ENCODE results near the gene SHISA9. TPM values are rescaled to one million over a fixed set of nuclear protein-coding genes. Genes with fewer than 3 reads are reported as not detected.
A peak's percentile ranks its signal among the peaks of the same experiment; 100 is the strongest.

Gene SHISA9
- total and polyA plus RNA-seq, 2 donors from 2014 or later = 0.95 to 2.8 TPM

GRCh38 chr16:13083681-13084080 lies 182.3 kb downstream of the SHISA9 start:
- H3K9me3 ChIP-seq (ENCODE audit: control insufficient read depth in 2 of 3, insufficient read depth in 1 of 3, low read length in 3 of 3) = no peaks in the 10 kb centered on the region
- no peak overlapping the region for H3K9ac ChIP-seq (ENCODE audit: low read length in 3 of 3)
- FAIRE-seq = no peak
- no peak overlapping the region for H3K4me3 ChIP-seq (ENCODE audit: low read length in 3 of 3)
- H3K36me3 ChIP-seq (ENCODE audit: control insufficient read depth in 2 of 3, insufficient read depth in 3 of 3, low read length in 3 of 3) = no peaks in the 10 kb centered on the region
- TF ChIP-seq CTCF (IDR thresholded peaks at IDR 0.05; ENCODE audit: borderline replicate concordance, extremely low read depth, insufficient read depth) = no peak
- intact Hi-C loops (cut with DNase I) = no loop called here
- H3K27ac ChIP-seq (ENCODE audit: low read depth in 2 of 2, low read length in 2 of 2) = no peak overlapping the region
- peak in 2 of 5 donors; percentile 23 to 34 for DNase-seq
- no peaks in the 10 kb centered on the region for H3K27me3 ChIP-seq (ENCODE audit: control insufficient read depth, insufficient read depth, low read length)
- H3K4me1 ChIP-seq (ENCODE audit: control insufficient read depth in 2 of 3, insufficient read depth in 2 of 3, low read depth in 1 of 3, low read length in 3 of 3) = peaks cover 0 to 12% (median 5%) of the 10 kb centered on the region in 3 donors

GRCh38 chr16:13084331-13084730 lies 182.9 kb downstream of the SHISA9 start:
- TF ChIP-seq CTCF (IDR thresholded peaks at IDR 0.05; ENCODE audit: borderline replicate concordance, extremely low read depth, insufficient read depth) = no peak
- Histone ChIP-seq H3K9ac (ENCODE audit: low read length in 3 of 3) (no peak overlapping the region), H3K27me3 (ENCODE audit: control insufficient read depth, insufficient read depth, low read length) (no peaks in the 10 kb centered on the region), H3K9me3 (ENCODE audit: control insufficient read depth in 2 of 3, insufficient read depth in 1 of 3, low read length in 3 of 3) (no peaks in the 10 kb centered on the region), H3K36me3 (ENCODE audit: control insufficient read depth in 2 of 3, insufficient read depth in 3 of 3, low read length in 3 of 3) (no peaks in the 10 kb centered on the region), H3K4me1 (ENCODE audit: control insufficient read depth in 2 of 3, insufficient read depth in 2 of 3, low read depth in 1 of 3, low read length in 3 of 3) (peaks cover 0 to 12% (median 5%) of the 10 kb centered on the region in 3 donors), H3K27ac (ENCODE audit: low read depth in 2 of 2, low read length in 2 of 2) (peak overlapping the region in 1 of 2 donors; percentile 5), H3K4me3 (ENCODE audit: low read length in 3 of 3) (no peak overlapping the region)
- peak in 2 of 5 donors; percentile 61 to 66 for DNase-seq
- intact Hi-C loops (cut with DNase I) = no loop called here
- no peak for FAIRE-seq

GRCh38 chr16:13093661-13094060 lies 192.3 kb downstream of the SHISA9 start:
- Histone ChIP-seq H3K4me1 (ENCODE audit: control insufficient read depth in 2 of 3, insufficient read depth in 2 of 3, low read depth in 1 of 3, low read length in 3 of 3) (no peaks in the 10 kb centered on the region), H3K27me3 (ENCODE audit: control insufficient read depth, insufficient read depth, low read length) (no peaks in the 10 kb centered on the region), H3K27ac (ENCODE audit: low read depth in 2 of 2, low read length in 2 of 2) (no peak overlapping the region), H3K9ac (ENCODE audit: low read length in 3 of 3) (no peak overlapping the region), H3K4me3 (ENCODE audit: low read length in 3 of 3) (no peak overlapping the region), H3K36me3 (ENCODE audit: control insufficient read depth in 2 of 3, insufficient read depth in 3 of 3, low read length in 3 of 3) (no peaks in the 10 kb centered on the region), H3K9me3 (ENCODE audit: control insufficient read depth in 2 of 3, insufficient read depth in 1 of 3, low read length in 3 of 3) (no peaks in the 10 kb centered on the region)
- intact Hi-C loops (cut with DNase I) = no loop called here
- TF ChIP-seq CTCF (IDR thresholded peaks at IDR 0.05; ENCODE audit: borderline replicate concordance, extremely low read depth, insufficient read depth) = no peak
- DNase-seq (no peak), FAIRE-seq (no peak)

GRCh38 chr16:13095061-13095460 lies 193.7 kb downstream of the SHISA9 start:
- no peaks in the 10 kb centered on the region for H3K36me3 ChIP-seq (ENCODE audit: control insufficient read depth in 2 of 3, insufficient read depth in 3 of 3, low read length in 3 of 3)
- DNase-seq (no peak), FAIRE-seq (no peak)
- H3K9me3 ChIP-seq (ENCODE audit: control insufficient read depth in 2 of 3, insufficient read depth in 1 of 3, low read length in 3 of 3) = no peaks in the 10 kb centered on the region
- TF ChIP-seq CTCF (IDR thresholded peaks at IDR 0.05; ENCODE audit: borderline replicate concordance, extremely low read depth, insufficient read depth) = no peak
- no peaks in the 10 kb centered on the region for H3K4me1 ChIP-seq (ENCODE audit: control insufficient read depth in 2 of 3, insufficient read depth in 2 of 3, low read depth in 1 of 3, low read length in 3 of 3)
- H3K4me3 ChIP-seq (ENCODE audit: low read length in 3 of 3) = no peak overlapping the region
- H3K27ac ChIP-seq (ENCODE audit: low read depth in 2 of 2, low read length in 2 of 2) = no peak overlapping the region
- no peak overlapping the region for H3K9ac ChIP-seq (ENCODE audit: low read length in 3 of 3)
- H3K27me3 ChIP-seq (ENCODE audit: control insufficient read depth, insufficient read depth, low read length) = no peaks in the 10 kb centered on the region
- intact Hi-C loops (cut with DNase I) = no loop called here

Data from kidney (tissue), 14 donors.